ENCODE data around the gene FBXO5.
"Not testable (repeated sequence)": the region's sequence is repeated elsewhere in the genome, so short reads cannot be mapped to it uniquely, and the experiment has no call there.

Gene FBXO5

GRCh38 chr6:153013438-153013837 lies 30.6 kb upstream of the FBXO5 start:
- Histone ChIP-seq H3K27ac (ENCODE audit: low read depth, low read length) (no peak overlapping the region), H3K9me3 (ENCODE audit: low read length) (no peaks in the 10 kb centered on the region), H3K36me3 (ENCODE audit: insufficient read depth, low read length) (no peaks in the 10 kb centered on the region), H3K4me3 (ENCODE audit: low read depth in 1 of 2, low read length in 2 of 2) (no peak overlapping the region), H3K4me1 (ENCODE audit: insufficient read depth, low read length) (no peaks in the 10 kb centered on the region), H3K9ac (ENCODE audit: low read length) (no peak overlapping the region), H3K27me3 (ENCODE audit: control insufficient read depth in 1 of 2, insufficient read depth in 2 of 2, low read length in 2 of 2) (no peaks in the 10 kb centered on the region)

GRCh38 chr6:153012856-153013255 lies 30.0 kb upstream of the FBXO5 start:
- Histone ChIP-seq H3K4me1 (ENCODE audit: insufficient read depth, low read length) (no peaks in the 10 kb centered on the region), H3K9ac (ENCODE audit: low read length) (no peak overlapping the region), H3K27me3 (ENCODE audit: control insufficient read depth in 1 of 2, insufficient read depth in 2 of 2, low read length in 2 of 2) (no peaks in the 10 kb centered on the region), H3K27ac (ENCODE audit: low read depth, low read length) (no peak overlapping the region), H3K36me3 (ENCODE audit: insufficient read depth, low read length) (no peaks in the 10 kb centered on the region), H3K4me3 (ENCODE audit: low read depth in 1 of 2, low read length in 2 of 2) (no peak overlapping the region), H3K9me3 (ENCODE audit: low read length) (no peaks in the 10 kb centered on the region)

DNA sequence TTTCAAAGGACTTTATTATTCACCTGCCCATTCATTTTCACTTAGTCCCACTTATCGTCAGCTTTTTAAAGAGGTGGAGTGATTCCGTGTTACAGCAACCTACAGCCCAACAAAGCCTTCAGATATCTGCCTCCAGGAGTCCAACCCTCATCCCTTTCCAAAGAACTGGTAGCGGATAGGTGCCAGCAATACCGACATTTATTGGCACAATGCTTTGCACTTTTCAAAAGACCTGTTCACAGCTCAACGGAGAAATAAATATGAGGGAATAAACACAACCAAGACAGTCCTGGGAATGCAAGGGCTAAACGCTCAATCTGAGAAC lies 20.5 kb upstream of the FBXO5 start:
- no peaks in the 10 kb centered on the region for H3K9me3 ChIP-seq (ENCODE audit: low read length)
- peak overlapping the region; percentile 94 for H3K27ac ChIP-seq (ENCODE audit: low read depth, low read length)
- H3K36me3 ChIP-seq (ENCODE audit: insufficient read depth, low read length) = no peaks in the 10 kb centered on the region
- H3K4me3 ChIP-seq (ENCODE audit: low read depth in 1 of 2, low read length in 2 of 2) = peak overlapping the region; percentile 89 to 92
- no peaks in the 10 kb centered on the region for H3K27me3 ChIP-seq (ENCODE audit: control insufficient read depth in 1 of 2, insufficient read depth in 2 of 2, low read length in 2 of 2)
- H3K4me1 ChIP-seq (ENCODE audit: insufficient read depth, low read length) = peaks cover 22% of the 10 kb centered on the region
- H3K9ac ChIP-seq (ENCODE audit: low read length) = peak overlapping the region; percentile 91

DNA sequence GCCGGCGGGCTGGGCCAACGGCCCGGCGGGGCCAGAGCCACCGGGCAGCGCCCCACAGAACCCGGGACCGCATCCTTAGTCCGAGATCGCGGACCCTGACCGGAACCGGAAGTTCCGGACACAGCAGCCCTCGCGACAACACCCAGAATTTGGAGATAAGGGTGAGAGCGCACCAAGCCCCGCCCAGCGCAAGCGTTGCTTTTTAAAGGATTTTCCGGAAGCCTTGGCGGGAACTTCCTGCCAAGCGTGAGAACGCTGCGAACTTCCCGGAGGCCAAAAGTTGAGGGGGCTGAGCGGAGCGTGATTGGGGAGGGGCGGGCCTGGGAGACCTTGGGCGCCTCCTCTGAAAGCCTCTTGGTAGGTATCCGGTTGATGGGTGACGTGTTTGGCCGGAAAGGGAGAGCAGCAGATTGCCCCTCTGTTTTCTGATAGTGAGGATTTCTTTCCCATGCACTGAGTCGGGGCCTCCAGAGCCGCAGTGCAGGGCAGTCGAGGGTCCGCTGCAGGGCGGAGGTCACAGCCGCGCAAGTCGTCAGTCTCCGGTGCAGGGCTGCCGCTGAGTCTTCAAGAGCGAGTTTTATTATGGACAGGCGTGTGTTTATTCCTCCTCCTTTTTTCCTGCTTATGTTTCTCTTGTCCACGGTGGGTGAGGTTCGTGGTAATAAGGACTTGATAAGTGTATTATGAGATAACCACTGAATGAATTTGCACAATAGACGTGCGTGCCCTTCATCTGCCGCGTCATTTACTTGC lies 19.9 kb upstream of the FBXO5 start, which contains the start of gene MTRF1L:
Gene MTRF1L, minus strand, starts transcription at position 97 of the 753 bp plus-strand sequence. Its CDS starts 24 bp downstream, at position 73.
- Histone ChIP-seq H3K9ac (ENCODE audit: low read length) (peak within 1 kb of the TSS; percentile 96), H3K9me3 (ENCODE audit: low read length) (no peaks in the 10 kb centered on the region), H3K36me3 (ENCODE audit: insufficient read depth, low read length) (no peaks in the 10 kb centered on the region), H3K27me3 (ENCODE audit: control insufficient read depth in 1 of 2, insufficient read depth in 2 of 2, low read length in 2 of 2) (no peaks in the 10 kb centered on the region), H3K4me1 (ENCODE audit: insufficient read depth, low read length) (peaks cover 22% of the 10 kb centered on the region), H3K4me3 (ENCODE audit: low read depth in 1 of 2, low read length in 2 of 2) (peak within 1 kb of the TSS; percentile 89 to 92), H3K27ac (ENCODE audit: low read depth, low read length) (peak within 1 kb of the TSS; percentile 94)

DNA sequence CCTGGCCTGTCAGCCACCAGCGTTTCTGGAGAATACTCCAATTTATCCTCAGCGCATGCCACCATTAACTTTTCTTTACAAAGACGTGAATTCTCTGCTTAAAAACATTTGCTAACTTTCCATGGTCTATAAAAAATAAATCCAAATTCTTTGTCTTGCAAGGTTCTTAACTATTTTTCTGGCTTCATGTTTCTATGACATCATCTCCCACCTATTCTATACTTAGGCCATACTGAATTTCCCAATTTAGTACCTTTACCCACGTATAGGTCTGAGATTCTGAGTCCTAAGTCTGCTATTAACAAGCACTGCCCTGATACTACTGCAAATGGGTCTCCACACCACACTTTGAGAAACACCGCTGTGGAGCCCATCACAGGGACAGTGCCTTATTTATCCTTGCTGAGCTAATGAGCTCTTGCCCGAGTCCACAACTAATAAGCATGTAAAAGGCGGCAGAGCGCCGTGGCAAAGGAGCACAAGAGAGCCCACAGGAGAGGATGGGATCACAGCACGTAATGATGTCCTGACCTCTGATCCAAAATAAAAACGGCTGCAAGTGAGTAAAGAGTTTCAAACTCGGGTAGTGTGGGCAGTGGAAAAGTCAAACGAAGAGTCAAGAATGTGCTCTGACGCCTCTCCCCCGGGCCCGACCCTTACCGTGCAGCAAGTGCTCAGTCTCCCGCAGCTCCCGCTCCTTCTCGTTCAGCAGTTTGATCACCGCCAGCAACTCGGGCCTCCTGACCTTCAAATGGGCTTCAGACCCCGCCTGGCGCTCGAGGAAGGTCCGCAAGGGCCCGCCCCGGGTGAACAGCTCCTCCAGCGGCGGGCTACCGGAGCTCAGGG lies 19.1 kb upstream of the FBXO5 start:
- Histone ChIP-seq H3K4me3 (ENCODE audit: low read depth in 1 of 2, low read length in 2 of 2) (peak overlapping the region; percentile 89 to 92), H3K36me3 (ENCODE audit: insufficient read depth, low read length) (peaks cover 7% of the 10 kb centered on the region)

DNA sequence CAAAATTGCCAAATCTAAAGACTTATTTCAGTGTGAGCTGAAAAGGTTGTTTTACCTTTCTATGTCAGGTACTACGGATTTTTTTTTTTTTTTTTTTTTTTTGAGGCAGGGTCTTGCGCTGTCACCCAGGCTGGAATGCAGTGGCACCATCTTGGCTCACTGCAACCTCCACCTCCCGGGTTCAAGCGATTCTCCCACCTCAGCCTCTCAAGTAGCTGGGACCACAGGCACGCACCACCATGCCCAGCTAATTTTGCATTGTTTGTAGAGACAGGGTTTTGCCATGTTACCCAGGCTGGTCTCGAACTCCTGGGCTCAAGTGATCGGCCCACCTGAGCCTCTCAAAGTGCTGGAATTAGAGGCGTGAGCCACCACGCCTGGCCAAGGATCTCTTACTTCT lies 17.9 kb upstream of the FBXO5 start:
- peaks cover 16% of the 10 kb centered on the region for H3K36me3 ChIP-seq (ENCODE audit: insufficient read depth, low read length)
- not testable (repeated sequence) for H3K9ac ChIP-seq (ENCODE audit: low read length); H3K9me3 ChIP-seq (ENCODE audit: low read length); H3K27me3 ChIP-seq (ENCODE audit: control insufficient read depth in 1 of 2, insufficient read depth in 2 of 2, low read length in 2 of 2); H3K27ac ChIP-seq (ENCODE audit: low read depth, low read length)
- H3K4me1 ChIP-seq (ENCODE audit: insufficient read depth, low read length) = peaks cover 22% of the 10 kb centered on the region
- peak overlapping the region in 1 of 2 donors; percentile 92 for H3K4me3 ChIP-seq (ENCODE audit: low read depth in 1 of 2, low read length in 2 of 2)

More for the DNA sequence above, 19.1 kb upstream of the FBXO5 start:
- no peaks in the 10 kb centered on the region for H3K9me3 ChIP-seq (ENCODE audit: low read length)
- H3K27ac ChIP-seq (ENCODE audit: low read depth, low read length) = peak overlapping the region; percentile 94
- H3K9ac ChIP-seq (ENCODE audit: low read length) = peak overlapping the region; percentile 96
- no peaks in the 10 kb centered on the region for H3K27me3 ChIP-seq (ENCODE audit: control insufficient read depth in 1 of 2, insufficient read depth in 2 of 2, low read length in 2 of 2)
- H3K4me1 ChIP-seq (ENCODE audit: insufficient read depth, low read length) = peaks cover 22% of the 10 kb centered on the region

DNA sequence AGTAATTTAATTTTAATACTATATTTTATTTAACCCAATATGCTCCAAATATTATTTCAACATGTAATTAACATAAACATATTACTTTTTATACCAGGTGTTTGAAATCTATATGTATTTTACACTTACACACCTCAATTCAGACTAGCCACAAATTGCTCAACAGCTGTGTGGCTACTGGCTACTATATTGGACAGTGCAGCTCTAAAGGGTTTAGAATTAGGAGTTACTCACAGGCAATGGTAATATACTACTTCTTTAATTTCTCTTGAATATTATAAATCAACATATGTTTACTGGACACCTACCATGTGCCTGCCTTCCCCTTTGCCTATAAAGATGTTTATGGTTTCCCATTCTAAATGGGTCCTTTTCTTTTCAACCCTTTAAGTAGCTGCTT lies 17.4 kb upstream of the FBXO5 start:
- H3K27ac ChIP-seq (ENCODE audit: low read depth, low read length) = no peak overlapping the region

GRCh38 chr6:152999538-152999937 lies 16.7 kb upstream of the FBXO5 start:
- H3K4me3 ChIP-seq (ENCODE audit: low read depth in 1 of 2, low read length in 2 of 2); H3K9me3 ChIP-seq (ENCODE audit: low read length); H3K27ac ChIP-seq (ENCODE audit: low read depth, low read length); H3K9ac ChIP-seq (ENCODE audit: low read length); H3K27me3 ChIP-seq (ENCODE audit: control insufficient read depth in 1 of 2, insufficient read depth in 2 of 2, low read length in 2 of 2): not testable (repeated sequence)
- Histone ChIP-seq H3K36me3 (ENCODE audit: insufficient read depth, low read length) (peaks cover 21% of the 10 kb centered on the region), H3K4me1 (ENCODE audit: insufficient read depth, low read length) (peaks cover 22% of the 10 kb centered on the region)

More for the DNA sequence above, 17.4 kb upstream of the FBXO5 start:
- Histone ChIP-seq H3K36me3 (ENCODE audit: insufficient read depth, low read length) (peaks cover 21% of the 10 kb centered on the region), H3K9me3 (ENCODE audit: low read length) (no peaks in the 10 kb centered on the region), H3K4me1 (ENCODE audit: insufficient read depth, low read length) (peaks cover 22% of the 10 kb centered on the region), H3K9ac (ENCODE audit: low read length) (no peak overlapping the region), H3K4me3 (ENCODE audit: low read depth in 1 of 2, low read length in 2 of 2) (no peak overlapping the region), H3K27me3 (ENCODE audit: control insufficient read depth in 1 of 2, insufficient read depth in 2 of 2, low read length in 2 of 2) (no peaks in the 10 kb centered on the region)

GRCh38 chr6:152993847-152994246 lies 11.0 kb upstream of the FBXO5 start:
- Histone ChIP-seq H3K4me1 (ENCODE audit: insufficient read depth, low read length) (no peaks in the 10 kb centered on the region), H3K9me3 (ENCODE audit: low read length) (no peaks in the 10 kb centered on the region), H3K27ac (ENCODE audit: low read depth, low read length) (no peak overlapping the region), H3K36me3 (ENCODE audit: insufficient read depth, low read length) (peaks cover 26% of the 10 kb centered on the region), H3K9ac (ENCODE audit: low read length) (no peak overlapping the region), H3K4me3 (ENCODE audit: low read depth in 1 of 2, low read length in 2 of 2) (no peak overlapping the region), H3K27me3 (ENCODE audit: control insufficient read depth in 1 of 2, insufficient read depth in 2 of 2, low read length in 2 of 2) (no peaks in the 10 kb centered on the region)

DNA sequence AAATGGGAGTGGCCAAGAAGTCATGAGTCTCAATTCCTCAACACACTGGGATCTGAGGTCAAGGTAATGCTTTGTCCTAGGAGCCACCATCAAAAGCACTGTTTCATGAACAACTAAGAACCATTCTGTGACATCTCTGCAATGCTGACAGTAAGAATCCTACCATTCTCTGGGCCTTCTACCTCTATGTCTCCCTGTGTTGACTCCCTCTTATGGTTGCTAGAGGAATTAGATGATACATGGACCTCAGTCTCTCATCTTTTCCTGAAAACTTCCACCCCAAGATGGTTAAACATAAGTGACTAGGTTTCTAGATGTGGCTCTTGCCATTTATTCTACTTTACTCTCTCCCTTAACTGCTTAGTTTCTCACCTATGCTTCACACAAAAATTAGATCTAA lies 10.6 kb upstream of the FBXO5 start:
- Histone ChIP-seq H3K27me3 (ENCODE audit: control insufficient read depth in 1 of 2, insufficient read depth in 2 of 2, low read length in 2 of 2) (no peaks in the 10 kb centered on the region), H3K9ac (ENCODE audit: low read length) (no peak overlapping the region), H3K9me3 (ENCODE audit: low read length) (no peaks in the 10 kb centered on the region), H3K27ac (ENCODE audit: low read depth, low read length) (no peak overlapping the region), H3K36me3 (ENCODE audit: insufficient read depth, low read length) (peaks cover 26% of the 10 kb centered on the region), H3K4me1 (ENCODE audit: insufficient read depth, low read length) (no peaks in the 10 kb centered on the region), H3K4me3 (ENCODE audit: low read depth in 1 of 2, low read length in 2 of 2) (no peak overlapping the region)

- Histone ChIP-seq H3K4me3 (ENCODE audit: low read depth in 1 of 2, low read length in 2 of 2) (no peak overlapping the region), H3K36me3 (ENCODE audit: insufficient read depth, low read length) (no peaks in the 10 kb centered on the region), H3K27ac (ENCODE audit: low read depth, low read length) (no peak overlapping the region), H3K9ac (ENCODE audit: low read length) (no peak overlapping the region), H3K9me3 (ENCODE audit: low read length) (no peaks in the 10 kb centered on the region), H3K27me3 (ENCODE audit: control insufficient read depth in 1 of 2, insufficient read depth in 2 of 2, low read length in 2 of 2) (no peaks in the 10 kb centered on the region), H3K4me1 (ENCODE audit: insufficient read depth, low read length) (peaks cover 20% of the 10 kb centered on the region)
These were observed 4.1 kb upstream of the FBXO5 start for GRCh38 chr6:152986978-152987377.
